ENCODE results near the gene PLEKHD1.

PLEKHD1 gene

DNA sequence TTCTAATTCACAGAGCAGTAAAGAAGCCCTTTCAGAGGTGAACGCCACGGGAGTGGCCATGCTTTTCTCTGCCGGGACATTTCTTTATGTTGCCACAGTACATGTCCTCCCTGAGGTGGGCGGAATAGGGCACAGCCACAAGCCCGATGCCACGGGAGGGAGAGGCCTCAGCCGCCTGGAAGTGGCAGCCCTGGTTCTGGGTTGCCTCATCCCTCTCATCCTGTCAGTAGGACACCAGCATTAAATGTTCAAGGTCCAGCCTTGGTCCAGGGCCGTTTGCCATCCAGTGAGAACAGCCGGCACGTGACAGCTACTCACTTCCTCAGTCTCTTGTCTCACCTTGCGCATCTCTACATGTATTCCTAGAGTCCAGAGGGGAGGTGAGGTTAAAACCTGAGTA lies 26.2 kb upstream of the PLEKHD1 start:
- DNase-seq (ENCODE audit: low read depth) = no peak
- H3K4me3 ChIP-seq (replicated peaks; ENCODE audit: low read depth, low read length) = no peak overlapping the region
- TF ChIP-seq, protein P1, sequence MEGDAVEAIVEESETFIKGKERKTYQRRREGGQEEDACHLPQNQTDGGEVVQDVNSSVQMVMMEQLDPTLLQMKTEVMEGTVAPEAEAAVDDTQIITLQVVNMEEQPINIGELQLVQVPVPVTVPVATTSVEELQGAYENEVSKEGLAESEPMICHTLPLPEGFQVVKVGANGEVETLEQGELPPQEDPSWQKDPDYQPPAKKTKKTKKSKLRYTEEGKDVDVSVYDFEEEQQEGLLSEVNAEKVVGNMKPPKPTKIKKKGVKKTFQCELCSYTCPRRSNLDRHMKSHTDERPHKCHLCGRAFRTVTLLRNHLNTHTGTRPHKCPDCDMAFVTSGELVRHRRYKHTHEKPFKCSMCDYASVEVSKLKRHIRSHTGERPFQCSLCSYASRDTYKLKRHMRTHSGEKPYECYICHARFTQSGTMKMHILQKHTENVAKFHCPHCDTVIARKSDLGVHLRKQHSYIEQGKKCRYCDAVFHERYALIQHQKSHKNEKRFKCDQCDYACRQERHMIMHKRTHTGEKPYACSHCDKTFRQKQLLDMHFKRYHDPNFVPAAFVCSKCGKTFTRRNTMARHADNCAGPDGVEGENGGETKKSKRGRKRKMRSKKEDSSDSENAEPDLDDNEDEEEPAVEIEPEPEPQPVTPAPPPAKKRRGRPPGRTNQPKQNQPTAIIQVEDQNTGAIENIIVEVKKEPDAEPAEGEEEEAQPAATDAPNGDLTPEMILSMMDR (IDR thresholded peaks at IDR 0.05; ENCODE audit: low read length, missing control alignments) = no peak

DNA sequence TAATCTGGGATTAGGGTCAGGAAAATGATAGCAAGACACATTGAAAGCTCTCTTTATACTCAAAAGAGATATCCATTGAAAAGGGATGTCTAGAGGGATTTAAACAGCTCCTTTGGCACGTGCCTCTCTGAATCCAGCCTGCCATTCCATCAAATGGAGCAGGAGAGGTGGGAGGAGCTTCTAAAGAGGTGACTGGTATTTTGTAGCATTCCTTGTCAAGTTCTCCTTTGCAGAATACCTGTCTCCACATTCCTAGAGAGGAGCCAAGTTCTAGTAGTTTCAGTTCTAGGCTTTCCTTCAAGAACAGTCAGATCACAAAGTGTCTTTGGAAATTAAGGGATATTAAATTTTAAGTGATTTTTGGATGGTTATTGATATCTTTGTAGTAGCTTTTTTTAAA lies 25.4 kb upstream of the PLEKHD1 start:
- H3K4me3 ChIP-seq (replicated peaks; ENCODE audit: low read depth, low read length) = no peak overlapping the region
- DNase-seq (ENCODE audit: low read depth) = no peak
- TF ChIP-seq, protein P1 (IDR thresholded peaks at IDR 0.05; ENCODE audit: low read length, missing control alignments) = no peak

DNA sequence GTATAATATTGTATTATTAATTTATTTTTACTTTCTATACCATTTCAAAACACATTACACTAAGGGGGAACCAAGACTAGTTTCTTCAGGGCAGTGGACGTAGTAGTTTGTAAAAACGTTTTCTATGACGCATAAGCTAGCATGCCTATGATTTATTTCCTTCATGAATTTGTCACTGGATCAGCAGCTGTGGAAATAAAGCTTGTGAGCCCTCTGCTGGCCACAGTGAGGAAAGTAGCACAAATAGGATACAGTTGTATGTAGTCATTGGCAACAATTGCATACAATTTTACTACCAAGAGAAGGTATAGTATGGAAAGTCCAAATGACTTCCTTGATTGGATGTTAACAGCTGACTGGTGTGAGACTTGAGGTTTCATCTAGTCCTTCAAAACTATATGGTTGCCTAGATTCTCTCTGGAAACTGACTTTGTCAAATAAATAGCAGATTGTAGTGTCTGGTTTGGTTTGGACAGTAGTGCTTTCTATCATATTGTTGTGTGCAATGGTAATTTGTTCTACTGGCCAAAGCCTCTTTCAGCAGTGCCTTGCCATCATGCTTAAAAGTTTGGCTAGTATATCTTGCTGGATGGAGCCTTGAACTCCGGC lies 24.3 kb upstream of the PLEKHD1 start:
- no peak overlapping the region for H3K4me3 ChIP-seq (replicated peaks; ENCODE audit: low read depth, low read length)
- peak; percentile 94 for DNase-seq (ENCODE audit: low read depth)
- TF ChIP-seq, protein P1 (IDR thresholded peaks at IDR 0.05; ENCODE audit: low read length, missing control alignments) = peak; percentile 90

DNA sequence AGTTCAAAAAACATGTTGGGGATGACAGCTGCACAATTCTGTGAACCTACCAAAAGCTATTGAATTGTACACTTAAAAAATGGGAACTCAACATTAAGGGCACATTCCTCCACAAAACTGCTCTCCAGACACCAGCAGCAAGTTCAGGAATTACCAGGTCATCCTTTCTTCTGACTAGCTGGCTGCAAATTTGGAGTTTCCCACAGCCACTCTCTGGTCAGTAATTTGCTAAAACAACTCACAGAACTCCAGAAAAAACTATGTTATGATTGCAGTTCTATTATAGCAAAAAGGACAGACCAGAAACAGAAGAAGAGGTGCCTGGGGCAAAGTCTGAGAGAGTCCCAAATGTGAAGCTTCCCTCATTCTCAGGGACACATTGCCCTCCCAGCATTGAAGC lies 20.1 kb upstream of the PLEKHD1 start:
- peak; percentile 20 for DNase-seq (ENCODE audit: low read depth)
- TF ChIP-seq, protein P1 (IDR thresholded peaks at IDR 0.05; ENCODE audit: low read length, missing control alignments) = no peak
- no peak overlapping the region for H3K4me3 ChIP-seq (replicated peaks; ENCODE audit: low read depth, low read length)

DNA sequence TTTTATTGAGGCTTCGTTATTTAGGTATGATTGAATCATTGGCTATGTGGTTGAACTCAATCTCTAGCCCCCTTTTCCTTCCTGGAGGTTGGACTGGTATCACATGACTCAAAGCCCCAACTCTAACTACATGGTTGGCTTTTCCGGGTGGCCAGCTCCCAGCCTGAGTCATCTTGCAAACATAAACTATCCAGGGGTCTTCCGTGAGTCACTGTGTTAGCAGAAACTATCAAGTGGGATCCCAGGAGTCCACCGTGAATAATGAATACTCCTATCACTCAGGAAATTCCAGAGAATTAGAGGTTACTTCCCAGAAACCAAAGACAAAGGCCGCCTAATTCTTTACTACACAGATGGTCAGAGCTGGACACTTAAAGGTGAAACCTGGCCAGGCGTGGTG lies 19.7 kb upstream of the PLEKHD1 start:
- TF ChIP-seq, protein P1 (IDR thresholded peaks at IDR 0.05; ENCODE audit: low read length, missing control alignments) = no peak
- H3K4me3 ChIP-seq (replicated peaks; ENCODE audit: low read depth, low read length) = no peak overlapping the region
- DNase-seq (ENCODE audit: low read depth) = peak; percentile 80

DNA sequence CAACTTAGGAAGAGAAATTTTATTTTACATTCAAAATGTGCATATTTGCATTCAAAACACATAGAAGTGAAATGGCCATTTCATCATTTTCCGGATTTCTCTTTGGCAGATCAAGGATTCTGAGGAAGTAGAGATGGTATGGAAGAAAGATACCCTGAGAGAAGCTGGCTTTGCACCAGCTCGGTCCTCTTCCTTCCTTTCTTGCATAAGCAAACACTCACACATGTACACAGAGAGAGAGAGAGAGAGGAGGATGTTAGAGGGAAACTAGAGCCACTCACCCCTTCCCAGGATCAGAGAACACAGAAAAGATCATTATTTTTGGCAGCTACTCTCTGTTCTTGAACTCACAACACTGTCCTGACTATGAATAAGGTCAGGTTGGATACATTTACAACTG lies 15.6 kb upstream of the PLEKHD1 start:
- DNase-seq (ENCODE audit: low read depth) = peak; percentile 36
- TF ChIP-seq, protein P1 (IDR thresholded peaks at IDR 0.05; ENCODE audit: low read length, missing control alignments) = no peak
- no peak overlapping the region for H3K4me3 ChIP-seq (replicated peaks; ENCODE audit: low read depth, low read length)

DNA sequence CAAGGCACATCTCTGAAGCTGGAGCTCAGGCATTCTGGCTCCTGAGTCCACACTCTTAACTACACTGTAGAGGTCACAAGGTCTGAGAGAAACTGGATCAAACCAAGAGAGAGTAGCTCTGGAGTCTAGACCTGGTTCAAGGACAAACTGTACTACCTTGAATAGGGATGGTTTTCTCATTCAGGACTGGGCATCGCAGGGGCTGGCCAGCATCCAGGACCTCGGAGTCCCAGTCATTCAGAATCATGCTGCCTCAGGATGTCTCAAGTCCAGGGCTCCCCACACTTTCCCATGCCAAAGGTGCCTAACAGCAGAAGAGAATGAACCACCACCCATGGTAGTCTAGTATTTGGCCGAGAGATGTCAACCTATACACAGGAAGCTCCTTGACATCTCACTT lies 13.1 kb upstream of the PLEKHD1 start:
- TF ChIP-seq, protein P1 (IDR thresholded peaks at IDR 0.05; ENCODE audit: low read length, missing control alignments) = no peak
- DNase-seq (ENCODE audit: low read depth) = no peak
- H3K4me3 ChIP-seq (replicated peaks; ENCODE audit: low read depth, low read length) = no peak overlapping the region

All from fibroblast of pulmonary artery (primary cell).